ENCODE measurements around the gene BRPF3.

Gene BRPF3

DNA sequence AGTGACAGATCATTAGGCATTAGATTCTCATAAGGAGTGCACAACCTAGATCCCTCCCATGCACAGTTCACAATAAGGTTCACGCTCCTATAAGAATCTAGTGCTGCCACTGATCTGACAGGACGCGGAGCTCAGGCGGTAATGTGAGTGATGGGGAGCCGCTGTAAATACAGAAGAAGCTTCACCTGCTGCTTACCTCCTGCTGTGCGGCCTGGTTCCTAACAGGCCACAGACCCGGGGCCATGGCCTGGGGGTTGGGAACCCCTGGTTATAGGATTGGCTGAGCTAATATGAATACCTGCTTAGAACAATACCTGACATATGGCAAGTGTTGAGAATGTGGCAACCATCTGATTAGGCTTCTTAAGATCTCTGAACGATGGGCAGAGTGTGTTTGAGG is 75.7 kb downstream of the BRPF3 start:
- no peak for DNase-seq

DNA sequence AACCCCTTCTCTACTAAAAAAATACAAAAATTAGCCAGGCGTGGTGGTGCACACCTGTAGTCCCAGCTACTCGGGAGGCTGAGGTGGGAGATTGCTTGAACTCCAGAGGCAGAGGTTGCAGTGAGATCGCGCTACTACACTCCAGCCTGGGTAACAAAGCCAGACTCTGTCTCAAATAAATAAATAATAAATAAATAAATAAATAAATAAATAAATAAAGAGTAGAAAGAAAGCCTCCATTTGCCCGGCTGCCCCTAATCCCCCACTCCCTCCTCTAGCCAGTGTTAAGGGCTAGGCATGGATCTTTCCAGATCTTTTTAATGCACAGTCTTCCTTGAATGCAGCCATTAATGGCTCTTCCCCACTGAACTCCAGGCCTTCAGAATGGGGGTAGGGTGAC is 76.5 kb downstream of the BRPF3 start:
- no peak for DNase-seq

DNA sequence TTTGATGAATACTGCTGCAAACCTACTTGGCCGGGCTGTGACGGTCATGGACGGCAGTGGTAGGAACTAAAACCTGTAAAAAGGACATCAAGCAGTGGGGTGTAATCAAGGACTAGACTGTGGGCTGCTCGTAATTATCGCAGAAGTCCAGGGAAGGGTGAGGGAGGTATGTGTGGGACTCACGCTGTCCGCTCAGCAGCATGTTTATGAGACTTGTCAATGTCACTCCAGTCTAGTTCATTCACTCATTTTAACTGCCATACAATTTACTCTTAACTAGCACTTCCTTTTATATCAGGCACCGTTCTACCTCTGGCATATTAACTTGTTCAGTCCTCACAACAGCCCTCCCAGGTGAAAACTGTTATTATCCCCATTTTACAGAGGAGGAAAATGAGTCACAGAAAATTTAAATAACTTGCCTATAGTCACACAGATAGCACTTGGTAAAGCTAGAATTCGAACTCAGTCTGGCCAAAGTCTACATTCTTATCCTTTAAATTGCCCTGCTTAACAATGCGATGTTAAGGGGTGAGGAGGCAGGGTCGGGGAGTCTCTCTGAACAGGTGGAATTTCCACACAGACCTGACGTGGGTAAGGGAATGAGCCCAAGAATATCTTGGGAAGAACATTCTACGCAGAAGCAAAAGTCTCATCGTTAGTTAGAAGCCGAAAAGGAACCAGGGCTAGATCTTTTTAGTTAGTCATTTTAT is 77.4 kb downstream of the BRPF3 start:
- DNase-seq = no peak

DNA sequence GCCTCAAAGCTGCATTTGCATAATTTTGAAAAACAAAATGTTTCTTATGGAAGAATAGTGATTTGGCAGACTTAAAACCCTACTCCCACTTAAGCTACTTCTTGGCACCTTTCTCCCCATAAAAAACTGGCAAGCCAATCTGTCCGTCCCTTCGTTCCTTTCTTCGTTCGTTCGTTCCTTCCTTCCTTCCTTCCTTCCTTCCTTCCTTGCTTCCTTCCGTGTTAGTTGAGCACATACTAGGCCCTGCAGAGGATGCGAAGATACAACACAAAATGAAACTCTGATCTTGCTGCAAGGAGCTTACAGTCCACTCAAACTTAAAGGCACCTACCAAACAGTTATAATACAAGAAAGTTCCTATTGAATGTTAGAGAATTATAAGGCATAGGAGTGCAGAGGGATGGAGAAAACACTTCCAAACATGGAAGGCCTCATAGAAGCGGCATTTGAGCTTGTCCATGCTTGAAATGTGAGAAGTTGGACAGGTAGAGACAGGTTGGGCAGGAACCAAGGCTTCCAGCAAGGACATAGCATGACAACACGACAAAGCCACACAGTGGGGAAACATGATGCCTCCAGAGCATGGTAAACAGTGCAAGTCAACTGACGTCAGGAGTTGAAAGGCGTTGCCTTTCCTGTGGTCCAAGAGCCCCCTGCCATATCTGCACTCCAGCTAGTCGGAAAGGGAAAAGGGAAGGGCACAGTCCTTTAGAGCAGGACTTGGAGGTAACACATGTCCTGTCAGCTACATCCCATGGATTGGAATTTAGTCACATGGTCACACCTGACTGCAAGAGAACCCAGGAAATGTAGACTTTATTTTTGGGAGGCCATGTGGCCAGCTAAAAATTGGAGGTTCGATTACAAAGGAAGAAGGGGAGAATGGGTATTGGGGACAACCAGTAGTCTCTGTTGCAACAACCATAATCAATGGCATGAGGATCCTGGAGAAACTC is 80.3 kb downstream of the BRPF3 start:
- DNase-seq = no peak

DNA sequence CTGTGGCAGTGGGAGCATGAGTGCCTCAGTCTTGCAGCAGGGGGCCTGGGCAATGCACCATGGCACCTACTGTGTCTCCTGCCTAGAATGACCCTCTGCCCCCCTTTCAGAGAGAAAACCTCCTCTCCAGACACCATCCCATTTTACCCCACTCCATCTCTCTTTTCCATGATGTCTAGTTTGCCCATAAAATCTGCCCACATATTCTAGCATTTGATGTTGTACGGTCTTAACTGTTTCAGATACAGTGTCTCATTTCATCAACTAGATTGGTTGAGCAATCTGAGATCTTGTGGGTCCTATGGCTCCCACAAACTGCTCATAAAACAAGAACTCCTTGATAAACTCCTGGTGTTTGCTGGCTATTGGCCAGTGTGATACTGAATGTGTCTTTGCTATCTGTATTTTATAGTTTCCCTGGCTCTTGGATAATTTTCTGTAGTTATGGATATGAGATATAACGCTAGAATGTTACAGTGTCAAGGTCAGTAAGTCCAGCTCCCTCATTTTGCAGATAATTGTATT is 81.5 kb downstream of the BRPF3 start:
- no peak for DNase-seq

DNA sequence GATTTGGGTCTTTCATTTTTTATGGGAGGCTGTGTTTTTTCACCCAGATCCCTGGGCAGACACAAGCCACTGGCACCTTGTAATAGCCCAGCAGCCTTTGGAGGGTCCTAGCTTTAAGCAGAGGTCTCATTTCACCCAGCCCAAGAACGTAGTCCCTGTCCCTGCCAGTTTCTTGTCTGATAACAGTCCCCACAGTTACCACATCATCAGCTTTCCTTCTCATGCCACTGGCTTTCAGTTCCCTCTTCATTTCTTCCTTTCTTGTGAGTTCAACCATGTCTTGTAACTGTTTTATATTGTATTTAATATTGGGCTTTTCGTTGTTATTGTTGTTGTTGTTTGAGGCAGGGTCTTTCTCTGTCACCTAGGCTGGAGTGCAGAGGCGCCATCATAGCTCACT is 83.9 kb downstream of the BRPF3 start:
- DNase-seq = no peak

DNA sequence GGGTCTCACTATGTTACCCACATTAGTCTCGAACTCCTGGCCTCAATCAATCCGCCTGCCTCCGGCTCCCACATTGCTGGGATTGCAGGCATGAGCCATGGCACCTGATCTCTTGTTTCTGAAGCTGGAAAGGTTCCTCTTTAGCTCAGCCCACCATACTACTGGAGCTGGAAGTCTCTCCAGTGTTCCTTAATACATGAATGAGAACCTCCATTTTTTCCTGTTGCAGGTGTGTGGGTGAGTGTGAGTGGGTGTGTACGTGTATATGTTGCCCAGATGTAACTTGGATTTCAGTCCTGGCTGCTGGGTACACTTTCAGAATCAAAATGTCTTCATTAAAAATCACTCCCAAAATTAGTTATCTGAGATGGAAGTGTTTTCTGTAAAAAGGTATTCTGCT is 84.4 kb downstream of the BRPF3 start:
- no peak for DNase-seq
